GM13976 (cell line): ENCODE data around the gene ZFP3.
"Not testable (repeated sequence)": the region's sequence is repeated elsewhere in the genome, so short reads cannot be mapped to it uniquely, and the experiment has no call there.

Experiments
- DNase-seq: peaks from one replicate; pipeline ENCODE4 v3.0.0; 2012; ENCODE audit warnings: low spot score
- in situ Hi-C: fragments of 300-500 bp; cut with MboI; formaldehyde crosslinking; loops from one replicate; pipeline ENCODE4 v1.12.0; 2022; ENCODE audit warnings: low sequenced_read_pairs, mixed read lengths, inconsistent platforms; ENCODE audit not compliant: unreplicated experiment
- TF ChIP-seq, protein P1 (sequence below): IDR thresholded peaks from 2 replicates; pipeline ENCODE4 v1.5.1; 2012; ENCODE audit warnings: borderline replicate concordance, mild to moderate bottlenecking; ENCODE audit not compliant: insufficient read depth; ENCODE audit errors: extremely low read depth, missing control alignments, control extremely low read depth

The ZFP3 gene

DNA sequence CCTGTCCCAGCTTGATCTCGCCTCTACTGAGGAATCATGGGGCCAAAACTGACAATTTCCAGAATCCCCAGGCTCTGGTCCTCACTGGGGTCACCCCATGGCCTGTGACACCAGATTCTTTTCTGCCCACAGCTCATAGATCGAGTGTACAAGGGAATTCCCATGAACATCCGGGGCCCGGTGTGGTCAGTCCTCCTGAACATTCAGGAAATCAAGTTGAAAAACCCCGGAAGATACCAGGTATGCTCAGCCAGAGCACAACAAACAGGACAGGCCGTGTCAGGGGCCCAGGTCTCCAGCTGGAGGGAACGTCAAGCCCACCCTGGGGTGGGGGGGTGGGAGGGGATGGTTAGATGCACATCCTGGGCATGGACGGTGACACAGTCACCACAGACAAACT lies 55.0 kb downstream of the ZFP3 start:
- in situ Hi-C loops, result no loop called here
- peak; percentile 8 for DNase-seq
- TF ChIP-seq, protein P1, sequence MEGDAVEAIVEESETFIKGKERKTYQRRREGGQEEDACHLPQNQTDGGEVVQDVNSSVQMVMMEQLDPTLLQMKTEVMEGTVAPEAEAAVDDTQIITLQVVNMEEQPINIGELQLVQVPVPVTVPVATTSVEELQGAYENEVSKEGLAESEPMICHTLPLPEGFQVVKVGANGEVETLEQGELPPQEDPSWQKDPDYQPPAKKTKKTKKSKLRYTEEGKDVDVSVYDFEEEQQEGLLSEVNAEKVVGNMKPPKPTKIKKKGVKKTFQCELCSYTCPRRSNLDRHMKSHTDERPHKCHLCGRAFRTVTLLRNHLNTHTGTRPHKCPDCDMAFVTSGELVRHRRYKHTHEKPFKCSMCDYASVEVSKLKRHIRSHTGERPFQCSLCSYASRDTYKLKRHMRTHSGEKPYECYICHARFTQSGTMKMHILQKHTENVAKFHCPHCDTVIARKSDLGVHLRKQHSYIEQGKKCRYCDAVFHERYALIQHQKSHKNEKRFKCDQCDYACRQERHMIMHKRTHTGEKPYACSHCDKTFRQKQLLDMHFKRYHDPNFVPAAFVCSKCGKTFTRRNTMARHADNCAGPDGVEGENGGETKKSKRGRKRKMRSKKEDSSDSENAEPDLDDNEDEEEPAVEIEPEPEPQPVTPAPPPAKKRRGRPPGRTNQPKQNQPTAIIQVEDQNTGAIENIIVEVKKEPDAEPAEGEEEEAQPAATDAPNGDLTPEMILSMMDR, result no peak

DNA sequence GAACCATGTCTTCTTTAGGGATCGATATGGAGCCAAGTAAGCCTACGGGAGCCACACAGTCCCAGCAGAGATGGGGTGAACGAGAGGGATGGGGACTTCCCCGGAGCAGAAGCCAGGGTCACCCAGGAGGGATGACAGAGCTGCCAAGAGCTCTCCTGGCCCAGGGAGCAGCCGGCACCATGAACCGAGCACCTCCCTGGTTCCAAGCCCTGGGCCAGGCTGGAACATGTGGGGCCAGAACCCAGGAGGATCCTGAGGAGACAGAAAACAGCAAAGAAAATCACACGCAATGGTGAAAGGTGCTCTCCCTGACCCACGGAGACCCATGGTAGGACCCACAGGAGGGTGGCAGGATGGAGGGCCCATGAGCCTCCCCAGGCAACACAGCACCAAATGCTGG lies 55.7 kb downstream of the ZFP3 start:
- DNase-seq, in situ Hi-C loops: not testable (repeated sequence)

DNA sequence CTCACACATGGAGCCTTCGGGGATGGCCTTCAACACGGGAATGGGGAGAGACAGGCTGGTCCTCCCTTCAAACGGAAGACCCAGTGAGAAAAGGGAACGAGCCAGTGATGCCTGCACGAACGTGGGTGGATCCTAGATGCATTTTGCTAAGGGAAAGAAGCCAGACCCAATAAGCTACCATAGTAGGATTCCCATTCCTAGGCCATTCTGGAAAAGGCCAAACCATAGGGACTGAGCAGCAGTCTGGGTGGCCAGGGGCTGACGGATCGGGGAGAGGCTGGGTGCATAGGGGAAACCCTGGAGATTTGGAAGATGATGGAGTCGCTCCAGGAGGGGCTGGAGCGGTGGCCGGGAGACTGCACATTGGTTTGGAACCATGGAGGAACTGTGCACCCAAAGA lies 56.3 kb downstream of the ZFP3 start:
- DNase-seq, in situ Hi-C loops: not testable (repeated sequence)

DNA sequence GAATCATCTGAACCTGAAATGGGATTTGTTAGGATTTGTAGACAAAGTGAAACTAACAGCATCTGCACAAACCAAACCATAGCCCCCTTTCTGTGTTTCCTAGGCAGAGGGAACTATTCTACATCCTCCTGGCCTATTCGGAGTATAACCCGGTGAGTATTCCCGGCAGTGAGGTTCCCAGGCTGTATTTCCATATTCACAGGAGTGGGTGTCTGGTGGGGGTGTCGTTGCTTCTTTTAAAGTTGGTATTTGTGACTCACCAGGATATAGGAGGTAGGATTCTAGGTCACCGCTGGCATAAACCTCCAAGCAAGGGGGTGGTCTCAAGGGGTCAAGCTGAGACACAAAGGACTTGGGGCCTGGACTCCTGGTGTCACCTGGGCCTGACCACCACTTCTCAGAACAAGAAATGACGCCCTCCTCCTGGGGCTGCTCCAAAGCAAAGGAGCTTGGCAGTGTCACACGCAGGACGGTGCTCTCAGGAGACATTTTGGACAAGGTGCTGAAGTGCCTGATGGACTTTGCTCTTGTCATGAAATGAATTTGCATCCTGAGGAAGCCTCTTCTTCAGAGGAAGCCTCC lies 57.0 kb downstream of the ZFP3 start:
- DNase-seq, in situ Hi-C loops: not testable (repeated sequence)

DNA sequence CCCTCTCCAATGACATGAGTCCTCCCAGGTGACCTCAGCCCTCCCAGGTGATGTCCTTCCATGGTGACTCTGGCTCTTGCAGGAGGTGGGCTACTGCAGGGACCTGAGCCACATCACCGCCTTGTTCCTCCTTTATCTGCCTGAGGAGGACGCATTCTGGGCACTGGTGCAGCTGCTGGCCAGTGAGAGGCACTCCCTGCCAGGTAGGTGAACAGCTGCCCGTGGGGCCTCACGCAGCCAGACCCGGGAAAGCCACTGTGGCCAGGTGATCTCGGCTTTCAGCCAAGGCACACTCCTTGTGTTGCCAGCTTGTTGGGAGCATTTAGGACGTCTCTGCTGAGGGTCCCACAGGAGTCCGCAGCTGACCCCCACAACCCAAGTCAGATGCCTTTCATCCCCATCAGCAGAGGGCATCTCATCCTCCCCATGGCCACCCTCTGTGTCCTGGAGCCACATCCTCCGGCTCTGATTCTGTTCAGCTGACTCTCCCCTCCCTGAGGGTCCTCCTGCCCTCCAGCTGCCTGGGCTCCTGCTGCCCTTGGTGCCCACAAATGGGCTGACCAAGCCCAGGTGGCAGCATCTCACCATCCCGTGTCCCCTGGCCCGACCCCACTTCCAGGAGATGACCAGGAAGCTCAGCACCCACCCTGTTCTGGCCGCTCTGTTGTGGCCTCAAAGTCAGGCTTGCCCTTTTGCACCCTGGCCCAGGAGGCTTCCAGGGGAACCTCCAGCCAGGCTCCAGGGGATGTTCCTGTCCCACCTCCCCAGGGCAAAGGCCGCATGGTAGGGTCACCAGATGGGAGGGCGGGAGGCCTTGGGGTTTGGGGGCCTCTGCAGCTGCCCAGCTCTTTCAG lies 57.7 kb downstream of the ZFP3 start:
- no peak for DNase-seq
- in situ Hi-C loops, result no loop called here
- TF ChIP-seq, protein P1, result no peak

DNA sequence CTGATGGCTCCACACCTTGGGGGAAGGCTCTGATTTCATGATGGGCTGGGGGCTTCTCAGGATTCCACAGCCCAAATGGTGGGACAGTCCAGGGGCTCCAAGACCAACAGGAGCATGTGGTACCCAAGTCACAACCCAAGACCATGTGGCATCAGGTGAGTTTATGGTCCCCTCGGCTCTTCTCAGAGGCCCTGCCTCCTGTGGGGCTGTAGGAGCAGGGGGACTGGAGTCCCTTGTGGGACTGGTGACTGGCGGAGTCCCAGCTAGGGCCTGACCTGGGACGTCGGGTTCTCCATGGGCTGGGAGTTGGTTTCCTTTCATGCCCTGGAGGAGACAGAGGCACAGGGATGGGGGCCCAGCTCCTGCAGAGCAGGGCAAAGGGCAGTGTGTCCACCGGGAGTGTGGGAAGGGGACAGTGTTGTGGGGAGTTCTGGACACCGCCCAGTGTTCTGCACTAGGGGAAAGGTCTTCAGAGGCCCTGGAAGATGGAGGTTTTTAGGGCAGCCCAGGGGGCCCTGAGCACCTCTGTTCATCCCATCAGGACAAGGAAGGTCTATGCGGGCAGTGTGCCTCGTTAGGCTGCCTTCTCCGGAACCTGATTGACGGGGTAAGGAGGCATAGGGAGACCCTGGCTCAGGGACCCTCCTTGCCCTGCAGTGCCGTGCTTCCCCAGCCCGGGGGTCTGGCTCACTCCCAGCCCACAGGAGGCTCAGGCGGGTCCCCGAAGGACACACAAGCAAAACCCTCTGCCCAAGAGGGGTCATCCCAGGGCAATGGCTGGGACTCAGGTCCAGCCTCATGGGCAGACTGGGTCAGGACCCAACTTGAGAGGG lies 58.5 kb downstream of the ZFP3 start:
- in situ Hi-C loops, DNase-seq: not testable (repeated sequence)

DNA sequence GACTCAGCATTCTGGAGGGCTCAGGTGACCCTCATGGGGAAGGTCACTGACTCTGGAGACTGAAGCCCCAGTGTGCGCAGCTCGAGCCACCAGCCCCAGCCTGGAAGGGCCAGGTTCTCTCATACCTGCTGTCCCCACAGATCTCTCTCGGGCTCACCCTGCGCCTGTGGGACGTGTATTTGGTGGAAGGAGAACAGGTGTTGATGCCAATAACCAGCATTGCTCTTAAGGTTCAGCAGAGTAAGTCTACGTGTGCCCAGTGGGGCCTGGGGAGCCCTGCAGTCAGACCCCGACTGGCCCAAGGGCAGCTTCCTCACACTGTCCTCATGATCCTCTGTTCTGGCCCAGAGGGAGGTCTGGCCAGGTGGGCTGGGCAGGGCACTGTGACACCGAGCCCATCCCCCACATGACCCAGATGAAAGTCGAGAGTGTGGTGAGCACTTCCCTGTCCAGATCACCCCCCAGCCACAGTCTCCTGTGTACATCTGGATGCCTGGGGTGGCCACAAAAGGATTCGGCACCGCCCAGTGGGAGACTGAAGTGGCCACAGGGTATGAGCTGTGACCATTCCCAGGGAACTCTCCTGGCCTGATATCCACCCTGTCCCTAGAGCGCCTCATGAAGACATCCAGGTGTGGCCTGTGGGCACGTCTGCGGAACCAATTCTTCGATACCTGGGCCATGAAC lies 59.4 kb downstream of the ZFP3 start:
- DNase-seq, in situ Hi-C loops: not testable (repeated sequence)

DNA sequence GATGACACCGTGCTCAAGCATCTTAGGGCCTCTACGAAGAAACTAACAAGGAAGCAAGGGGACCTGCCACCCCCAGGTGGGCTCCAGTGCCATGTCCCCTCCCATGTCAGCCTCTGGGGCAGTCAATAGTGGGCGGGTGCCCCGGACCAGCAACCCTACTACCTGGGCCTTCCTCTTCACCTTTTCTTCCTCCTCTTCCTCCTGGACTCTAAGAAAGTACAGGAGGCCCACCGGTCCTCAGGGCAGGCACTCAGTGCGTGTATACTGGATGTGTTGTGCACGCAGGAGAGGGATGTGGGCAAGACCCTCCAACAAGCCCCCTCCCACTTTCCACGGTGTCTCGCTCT lies 59.9 kb downstream of the ZFP3 start:
- in situ Hi-C loops, DNase-seq: not testable (repeated sequence)

DNA sequence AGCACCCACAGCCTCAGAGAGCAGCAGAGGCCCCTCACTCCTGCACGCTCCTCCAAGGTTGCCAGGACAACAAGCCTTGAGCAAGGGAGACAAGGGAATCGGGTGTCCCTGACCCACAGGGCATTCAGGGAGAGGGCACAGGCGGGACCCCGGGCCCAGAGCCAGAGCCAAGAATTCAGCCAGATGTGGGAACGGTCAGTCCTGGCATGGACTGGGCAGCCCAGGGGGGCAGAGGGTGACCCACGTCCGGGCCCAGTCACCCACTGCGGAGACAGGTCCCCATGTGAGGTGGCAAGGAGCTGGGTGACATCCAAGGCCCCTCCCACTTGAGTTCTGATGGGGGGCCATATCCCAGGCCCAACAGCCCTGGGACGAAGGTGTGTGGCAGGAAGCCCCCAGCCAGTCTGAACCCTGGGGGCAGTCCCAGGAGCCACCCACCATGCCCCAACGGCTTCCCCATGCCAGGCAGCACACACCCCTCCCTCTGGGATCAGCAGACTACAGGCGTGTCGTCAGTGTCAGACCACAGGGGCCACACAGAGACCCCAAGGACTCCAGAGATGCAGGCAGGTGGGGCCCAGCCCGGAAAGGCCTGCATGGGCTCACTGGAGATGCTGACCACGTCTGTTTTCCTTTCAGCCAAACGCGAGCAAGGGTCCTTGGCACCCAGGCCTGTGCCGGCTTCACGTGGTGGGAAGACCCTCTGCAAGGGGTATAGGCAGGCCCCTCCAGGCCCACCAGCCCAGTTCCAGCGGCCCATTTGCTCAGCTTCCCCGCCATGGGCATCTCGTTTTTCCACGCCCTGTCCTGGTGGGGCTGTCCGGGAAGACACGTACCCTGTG lies 60.6 kb downstream of the ZFP3 start:
- no peak for DNase-seq
- TF ChIP-seq, protein P1, result no peak
- in situ Hi-C loops, result no loop called here
